ENCODE data around the gene RGS13. TPM values are rescaled to one million over a fixed set of nuclear protein-coding genes. Genes with fewer than 3 reads are reported as not detected.
A peak's percentile ranks its signal among the peaks of the same experiment; 100 is the strongest.

Gene RGS13
- total RNA-seq, 1 donor from 2014 or later = not detected

GRCh38 chr1:192601567-192601966, 34.4 kb upstream of the RGS13 start:
- Histone ChIP-seq H3K27me3 (ENCODE audit: insufficient read depth, low read length) (no peaks in the 10 kb centered on the region), H3K9me3 (ENCODE audit: insufficient read depth, low read depth, low read length) (no peaks in the 10 kb centered on the region), H3K36me3 (ENCODE audit: insufficient read depth, low read length) (no peaks in the 10 kb centered on the region), H3K9ac (ENCODE audit: low read length) (no peak overlapping the region), H3K79me2 (ENCODE audit: insufficient read depth, low read length) (no peaks in the 10 kb centered on the region), H3K4me1 (ENCODE audit: insufficient read depth, low read length) (peaks cover 5% of the 10 kb centered on the region), H3K27ac (ENCODE audit: low read depth, low read length) (no peak overlapping the region), H4K20me1 (ENCODE audit: insufficient read depth, low read length) (no peaks in the 10 kb centered on the region), H3K4me3 (ENCODE audit: insufficient read depth, low read depth, low read length) (no peak overlapping the region), H2AFZ (ENCODE audit: low read depth, low read length) (no peak overlapping the region), H3K4me2 (ENCODE audit: low read length) (peak overlapping the region; percentile 17)
- TF ChIP-seq EZH2 (IDR thresholded peaks at IDR 0.05; ENCODE audit: insufficient read depth, low read length) (no peak), CTCF (IDR thresholded peaks at IDR 0.05; ENCODE audit: insufficient read depth, low read depth, low read length) (no peak)
- H3K27ac Mint-ChIP-seq (ENCODE audit: unreplicated experiment) = no peak overlapping the region
- H3K4me1 Mint-ChIP-seq (ENCODE audit: low read depth, unreplicated experiment) = peaks cover 11% of the 10 kb centered on the region
- DNase-seq (ENCODE audit: low read depth) (peak; percentile 39), FAIRE-seq (peak; percentile 82)
- H3K27me3 Mint-ChIP-seq (ENCODE audit: low read depth, unreplicated experiment) = no peaks in the 10 kb centered on the region
- no peaks in the 10 kb centered on the region for H3K9me3 Mint-ChIP-seq (ENCODE audit: unreplicated experiment)
- H3K4me3 Mint-ChIP-seq (ENCODE audit: unreplicated experiment) = no peak overlapping the region
- no peaks in the 10 kb centered on the region for H3K36me3 Mint-ChIP-seq (ENCODE audit: low read depth, unreplicated experiment)

GRCh38 chr1:192602757-192603156, 33.2 kb upstream of the RGS13 start:
- Histone ChIP-seq H4K20me1 (ENCODE audit: insufficient read depth, low read length) (no peaks in the 10 kb centered on the region), H2AFZ (ENCODE audit: low read depth, low read length) (no peak overlapping the region), H3K36me3 (ENCODE audit: insufficient read depth, low read length) (no peaks in the 10 kb centered on the region), H3K27ac (ENCODE audit: low read depth, low read length) (no peak overlapping the region), H3K9ac (ENCODE audit: low read length) (no peak overlapping the region), H3K79me2 (ENCODE audit: insufficient read depth, low read length) (no peaks in the 10 kb centered on the region), H3K4me1 (ENCODE audit: insufficient read depth, low read length) (peaks cover 5% of the 10 kb centered on the region), H3K4me3 (ENCODE audit: insufficient read depth, low read depth, low read length) (no peak overlapping the region), H3K4me2 (ENCODE audit: low read length) (no peak overlapping the region), H3K27me3 (ENCODE audit: insufficient read depth, low read length) (no peaks in the 10 kb centered on the region), H3K9me3 (ENCODE audit: insufficient read depth, low read depth, low read length) (no peaks in the 10 kb centered on the region)
- no peaks in the 10 kb centered on the region for H3K36me3 Mint-ChIP-seq (ENCODE audit: low read depth, unreplicated experiment)
- H3K4me1 Mint-ChIP-seq (ENCODE audit: low read depth, unreplicated experiment) = peaks cover 11% of the 10 kb centered on the region
- H3K27ac Mint-ChIP-seq (ENCODE audit: unreplicated experiment) = no peak overlapping the region
- no peaks in the 10 kb centered on the region for H3K9me3 Mint-ChIP-seq (ENCODE audit: unreplicated experiment)
- TF ChIP-seq CTCF (IDR thresholded peaks at IDR 0.05; ENCODE audit: insufficient read depth, low read depth, low read length) (no peak), EZH2 (IDR thresholded peaks at IDR 0.05; ENCODE audit: insufficient read depth, low read length) (no peak)
- no peak overlapping the region for H3K4me3 Mint-ChIP-seq (ENCODE audit: unreplicated experiment)
- DNase-seq (ENCODE audit: low read depth) (no peak), FAIRE-seq (no peak)
- H3K27me3 Mint-ChIP-seq (ENCODE audit: low read depth, unreplicated experiment) = no peaks in the 10 kb centered on the region

- no peaks in the 10 kb centered on the region for H3K9me3 Mint-ChIP-seq (ENCODE audit: unreplicated experiment)
- peaks cover 11% of the 10 kb centered on the region for H3K4me1 Mint-ChIP-seq (ENCODE audit: low read depth, unreplicated experiment)
- no peaks in the 10 kb centered on the region for H3K36me3 Mint-ChIP-seq (ENCODE audit: low read depth, unreplicated experiment)
- no peak for TF ChIP-seq EZH2 (IDR thresholded peaks at IDR 0.05; ENCODE audit: insufficient read depth, low read length)
- no peak for TF ChIP-seq CTCF (IDR thresholded peaks at IDR 0.05; ENCODE audit: insufficient read depth, low read depth, low read length)
- no peaks in the 10 kb centered on the region for H3K27me3 ChIP-seq (ENCODE audit: insufficient read depth, low read length)
- no peak for DNase-seq (ENCODE audit: low read depth)
- H2AFZ ChIP-seq (ENCODE audit: low read depth, low read length) = no peak overlapping the region
- H3K36me3 ChIP-seq (ENCODE audit: insufficient read depth, low read length) = no peaks in the 10 kb centered on the region
- no peak overlapping the region for H3K27ac Mint-ChIP-seq (ENCODE audit: unreplicated experiment)
- H3K4me3 Mint-ChIP-seq (ENCODE audit: unreplicated experiment) = no peak overlapping the region
- no peaks in the 10 kb centered on the region for H4K20me1 ChIP-seq (ENCODE audit: insufficient read depth, low read length)
- no peak for FAIRE-seq
- no peak overlapping the region for H3K4me2 ChIP-seq (ENCODE audit: low read length)
- H3K4me3 ChIP-seq (ENCODE audit: insufficient read depth, low read depth, low read length) = no peak overlapping the region
- peaks cover 5% of the 10 kb centered on the region for H3K4me1 ChIP-seq (ENCODE audit: insufficient read depth, low read length)
- no peak overlapping the region for H3K9ac ChIP-seq (ENCODE audit: low read length)
- H3K27ac ChIP-seq (ENCODE audit: low read depth, low read length) = no peak overlapping the region
- no peaks in the 10 kb centered on the region for H3K27me3 Mint-ChIP-seq (ENCODE audit: low read depth, unreplicated experiment)
- no peaks in the 10 kb centered on the region for H3K79me2 ChIP-seq (ENCODE audit: insufficient read depth, low read length)
- H3K9me3 ChIP-seq (ENCODE audit: insufficient read depth, low read depth, low read length) = no peaks in the 10 kb centered on the region
Observed at GRCh38 chr1:192603218-192603787, 32.6 kb upstream of the RGS13 start.

Data from astrocyte (in vitro differentiated cells and primary cell).